Adipocyte (in vitro differentiated cells): ENCODE measurements around the gene PER1.

ENCODE experiments used
- DNase-seq: peaks from one replicate; pipeline ENCODE4 v3.0.0-alpha.2; 2015; ENCODE audit warnings: low read depth
- H3K27me3 ChIP-seq: replicated peaks from 2 replicates; pipeline ENCODE4 v1.7.0; 2013; ENCODE audit warnings: mild to moderate bottlenecking, low read length, moderate library complexity; ENCODE audit not compliant: control insufficient read depth, insufficient read depth
- H3K36me3 ChIP-seq: 2 replicates; pipeline ENCODE4 v1.7.0; 2013; ENCODE audit warnings: low read length, mild to moderate bottlenecking, moderate library complexity; ENCODE audit not compliant: control insufficient read depth, insufficient read depth, severe bottlenecking
- H3K4me1 ChIP-seq: 2 replicates; pipeline ENCODE4 v1.7.0; 2013; ENCODE audit warnings: mild to moderate bottlenecking, low read length, moderate library complexity; ENCODE audit not compliant: control insufficient read depth, insufficient read depth
- H3K4me3 ChIP-seq: 2 replicates; pipeline ENCODE4 v1.7.0; 2013; ENCODE audit warnings: mild to moderate bottlenecking, low read length, moderate library complexity
- H3K9ac ChIP-seq: 2 replicates; pipeline ENCODE4 v1.7.0; 2013; ENCODE audit warnings: mild to moderate bottlenecking, low read length, moderate library complexity
- H3K9me3 ChIP-seq: 2 replicates; pipeline ENCODE4 v1.7.0; 2013; ENCODE audit warnings: mild to moderate bottlenecking, low read length, moderate library complexity; ENCODE audit not compliant: control insufficient read depth

Gene PER1

DNA sequence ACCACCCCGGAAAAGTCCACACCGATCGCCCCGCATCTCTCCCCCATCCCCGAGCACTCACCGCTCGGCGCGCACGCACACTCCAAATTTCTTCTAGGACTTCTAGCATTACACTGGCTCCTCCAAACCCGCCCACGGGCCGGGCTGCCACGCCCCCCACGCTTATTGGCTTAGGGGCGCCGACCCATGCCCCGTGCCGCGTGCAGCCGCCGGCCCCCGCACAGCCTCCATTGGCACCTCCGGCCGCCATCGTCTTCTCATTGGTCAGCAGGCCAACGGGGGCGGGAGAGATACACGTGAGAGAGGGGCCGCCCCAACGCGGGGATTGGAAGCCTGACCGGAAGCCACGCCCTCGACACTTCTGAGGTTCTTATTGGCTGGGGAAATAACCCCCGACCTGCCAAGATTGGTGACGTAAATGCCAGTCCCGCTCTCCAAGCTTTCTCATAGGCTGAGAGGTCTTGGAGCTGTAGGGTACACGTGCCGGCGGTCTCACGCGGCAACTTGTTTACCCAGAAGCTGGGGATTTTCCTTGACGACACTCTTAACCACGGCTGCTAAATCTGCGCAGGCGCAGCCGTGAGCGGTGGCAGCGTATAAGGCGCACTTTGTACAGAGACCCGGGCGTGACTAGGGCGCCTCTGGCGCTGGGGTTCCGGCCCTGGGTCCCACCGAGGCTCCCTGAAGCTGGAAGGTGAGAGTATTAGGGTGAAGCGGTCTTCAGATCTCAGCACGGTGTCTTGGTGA is 4.2 kb upstream of the PER1 start:
- Histone ChIP-seq H3K9ac (peak overlapping the region; percentile 99), H3K4me1 (peaks cover 31% of the 10 kb centered on the region), H3K27me3 (no peaks in the 10 kb centered on the region), H3K4me3 (peak overlapping the region; percentile 93), H3K9me3 (no peaks in the 10 kb centered on the region), H3K36me3 (peaks cover 17% of the 10 kb centered on the region)
- peak; percentile 100 for DNase-seq

DNA sequence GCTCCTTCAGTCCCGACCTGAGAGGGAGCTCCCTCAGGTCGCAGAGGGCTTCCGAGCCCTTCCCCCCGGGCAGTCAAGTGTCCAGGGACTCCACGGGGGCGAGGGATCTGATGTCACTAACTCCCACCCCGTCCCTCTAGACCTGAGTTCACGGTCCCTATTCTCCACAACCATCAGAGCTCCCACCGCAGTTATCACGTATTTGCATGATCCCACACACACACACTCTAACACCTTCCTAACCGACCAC is 3.7 kb upstream of the PER1 start:
- Histone ChIP-seq H3K27me3 (no peaks in the 10 kb centered on the region), H3K4me1 (peaks cover 28% of the 10 kb centered on the region), H3K4me3 (peak overlapping the region; percentile 93), H3K9me3 (no peaks in the 10 kb centered on the region), H3K36me3 (peaks cover 12% of the 10 kb centered on the region), H3K9ac (peak overlapping the region; percentile 99)
- no peak for DNase-seq

DNA sequence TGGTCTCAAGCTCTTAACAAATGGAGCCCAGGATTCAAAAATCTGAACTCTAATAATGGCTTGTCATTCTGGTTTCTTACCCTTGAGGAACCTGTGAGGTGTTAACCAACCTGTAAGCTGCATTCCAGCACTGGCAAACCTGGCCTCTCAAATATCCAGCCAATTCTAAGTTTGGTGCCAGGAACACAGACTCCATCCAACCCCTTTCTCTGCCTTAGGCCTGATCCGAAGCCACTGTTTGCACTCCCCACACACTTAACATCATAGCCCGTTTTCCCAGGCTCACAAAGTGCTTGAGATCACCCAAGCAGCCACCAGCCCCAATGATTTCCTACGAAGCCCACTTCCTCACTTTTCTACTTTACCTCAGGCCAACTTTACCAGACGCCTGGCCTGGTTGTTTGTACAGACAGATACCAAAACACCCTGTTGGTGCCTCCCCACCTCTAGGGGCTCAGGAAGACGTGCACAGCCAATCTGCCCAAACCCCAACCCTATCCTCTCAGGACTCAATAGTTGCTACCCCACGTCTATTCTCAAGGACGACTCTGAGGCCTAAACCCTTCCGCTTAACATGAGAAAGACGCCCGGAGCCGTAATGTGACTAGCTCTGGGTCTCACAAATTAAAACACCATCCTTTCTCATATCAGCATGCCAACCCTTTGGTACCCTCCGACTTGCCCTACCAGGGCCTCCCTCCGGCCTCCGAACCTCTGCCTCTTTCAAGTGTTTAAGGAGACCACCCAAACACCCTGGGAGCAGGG is 3.2 kb upstream of the PER1 start:
- peak; percentile 59 for DNase-seq
- Histone ChIP-seq H3K4me3 (peak overlapping the region; percentile 93), H3K9ac (peak overlapping the region; percentile 99), H3K36me3 (peaks cover 15% of the 10 kb centered on the region), H3K27me3 (no peaks in the 10 kb centered on the region), H3K9me3 (no peaks in the 10 kb centered on the region), H3K4me1 (peaks cover 31% of the 10 kb centered on the region)

DNA sequence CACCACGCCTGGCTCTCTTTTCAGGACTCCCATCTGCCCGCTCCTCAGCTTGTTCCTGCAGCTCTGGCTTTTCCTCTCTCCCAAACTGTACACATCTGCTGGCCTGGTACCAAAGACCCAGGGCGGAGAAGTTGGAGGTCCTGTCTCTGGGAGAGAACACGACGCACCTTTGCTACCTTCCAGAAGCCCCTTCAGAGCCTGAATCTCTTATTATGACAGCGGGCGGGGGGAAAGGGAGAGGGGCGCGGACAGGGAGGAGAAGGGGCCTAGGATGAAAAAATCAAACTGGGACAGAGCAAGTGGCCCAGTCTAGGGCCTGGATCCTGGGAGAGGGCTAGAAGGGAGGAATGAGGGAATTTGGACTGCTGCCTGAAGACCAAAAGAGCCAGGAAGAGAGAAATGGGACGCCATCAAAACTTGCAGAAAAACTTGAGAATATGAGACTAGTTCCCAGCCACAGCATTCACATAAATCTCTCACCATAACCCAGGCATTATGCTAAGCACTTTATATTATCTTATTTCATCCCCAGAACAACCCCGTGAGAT is 2.5 kb upstream of the PER1 start:
- Histone ChIP-seq H3K9ac (peak overlapping the region; percentile 99), H3K27me3 (no peaks in the 10 kb centered on the region), H3K36me3 (peaks cover 16% of the 10 kb centered on the region), H3K9me3 (no peaks in the 10 kb centered on the region), H3K4me3 (peak overlapping the region; percentile 93), H3K4me1 (peaks cover 38% of the 10 kb centered on the region)
- no peak for DNase-seq

DNA sequence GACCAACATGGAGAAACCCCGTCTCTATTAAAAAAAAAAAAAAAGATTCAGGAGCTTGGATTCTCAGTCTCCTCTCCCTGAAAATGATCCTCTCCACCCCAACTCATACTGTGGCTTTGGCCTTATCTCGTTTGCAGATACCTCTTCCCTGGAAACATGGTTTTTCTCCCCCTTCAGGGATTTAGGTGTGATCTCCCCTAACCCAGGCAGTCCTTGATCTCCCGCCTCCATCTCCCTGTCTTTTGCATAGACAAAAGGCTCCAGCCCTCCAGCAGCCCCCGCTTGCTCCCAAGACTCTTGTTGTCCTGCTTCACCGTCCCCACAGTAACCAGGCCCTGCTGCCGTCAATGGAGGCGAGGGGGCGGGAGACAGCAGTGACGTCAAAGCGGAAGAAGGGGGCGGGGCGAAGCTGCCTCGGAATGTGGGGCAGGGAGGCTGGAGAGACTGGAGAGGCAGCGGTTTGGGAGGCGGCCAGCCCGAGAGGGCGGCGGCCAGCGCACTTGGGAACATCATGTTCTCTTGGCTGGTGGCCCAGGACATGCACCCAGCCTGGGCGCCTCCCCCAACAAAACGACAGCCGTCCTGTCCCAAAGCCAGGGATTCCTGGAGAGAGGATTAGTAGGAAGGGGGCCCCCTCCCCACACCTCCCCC is 1.9 kb upstream of the PER1 start:
- Histone ChIP-seq H3K9me3 (no peaks in the 10 kb centered on the region), H3K4me1 (peaks cover 38% of the 10 kb centered on the region), H3K4me3 (peak overlapping the region; percentile 93), H3K9ac (peak overlapping the region; percentile 99), H3K27me3 (no peaks in the 10 kb centered on the region), H3K36me3 (peaks cover 18% of the 10 kb centered on the region)
- peak; percentile 100 for DNase-seq

DNA sequence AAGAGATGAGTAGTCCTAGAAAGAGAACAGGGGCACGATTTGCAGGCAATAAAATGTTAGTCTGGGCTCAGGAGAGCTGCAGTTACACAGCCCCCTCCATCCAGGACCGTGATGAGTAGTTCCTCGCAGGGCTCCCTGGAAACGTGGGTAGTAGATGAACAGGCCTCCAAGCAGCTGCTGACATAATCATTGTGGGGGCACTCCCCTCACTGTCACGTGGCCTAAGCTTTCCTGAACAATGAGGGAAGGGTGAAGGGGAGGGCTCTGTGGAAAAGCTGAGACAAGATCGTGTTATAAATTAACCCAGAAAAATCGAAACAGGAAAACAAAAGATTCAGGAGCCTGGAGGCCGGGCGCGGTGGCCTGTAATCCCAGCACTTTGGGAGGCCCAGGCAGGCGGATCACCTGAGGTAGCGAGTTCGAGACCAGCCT is 1.3 kb upstream of the PER1 start:
- Histone ChIP-seq H3K27me3 (no peaks in the 10 kb centered on the region), H3K4me3 (peak overlapping the region; percentile 93), H3K4me1 (peaks cover 37% of the 10 kb centered on the region), H3K9ac (peak overlapping the region; percentile 97), H3K9me3 (no peaks in the 10 kb centered on the region), H3K36me3 (peaks cover 23% of the 10 kb centered on the region)
- peak; percentile 91 for DNase-seq

DNA sequence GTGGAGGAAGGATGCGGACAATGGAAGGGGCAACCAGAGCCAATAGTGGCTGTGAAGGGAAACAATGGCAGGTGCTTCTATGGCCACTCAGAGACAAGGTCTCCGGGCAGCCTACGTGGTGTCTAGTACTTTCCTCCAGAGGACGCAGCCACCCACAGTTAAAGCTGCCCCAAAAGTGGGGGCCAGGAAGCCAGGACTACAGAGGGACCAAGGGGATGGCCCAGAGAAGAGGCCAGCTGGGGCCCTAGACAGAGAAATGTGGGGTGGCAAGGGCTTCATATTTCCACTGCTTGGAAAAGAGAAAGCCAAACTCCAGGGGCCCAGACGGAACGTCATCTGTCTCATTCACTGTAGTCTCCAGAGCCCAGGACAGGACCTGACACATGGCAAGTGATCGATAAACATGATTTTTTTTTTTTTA is 837 bp upstream of the PER1 start:
- Histone ChIP-seq H3K27me3 (no peaks in the 10 kb centered on the region), H3K36me3 (peaks cover 28% of the 10 kb centered on the region), H3K4me3 (peak overlapping the region; percentile 93), H3K4me1 (peaks cover 34% of the 10 kb centered on the region), H3K9ac (peak overlapping the region; percentile 97), H3K9me3 (no peaks in the 10 kb centered on the region)
- DNase-seq = peak; percentile 45

DNA sequence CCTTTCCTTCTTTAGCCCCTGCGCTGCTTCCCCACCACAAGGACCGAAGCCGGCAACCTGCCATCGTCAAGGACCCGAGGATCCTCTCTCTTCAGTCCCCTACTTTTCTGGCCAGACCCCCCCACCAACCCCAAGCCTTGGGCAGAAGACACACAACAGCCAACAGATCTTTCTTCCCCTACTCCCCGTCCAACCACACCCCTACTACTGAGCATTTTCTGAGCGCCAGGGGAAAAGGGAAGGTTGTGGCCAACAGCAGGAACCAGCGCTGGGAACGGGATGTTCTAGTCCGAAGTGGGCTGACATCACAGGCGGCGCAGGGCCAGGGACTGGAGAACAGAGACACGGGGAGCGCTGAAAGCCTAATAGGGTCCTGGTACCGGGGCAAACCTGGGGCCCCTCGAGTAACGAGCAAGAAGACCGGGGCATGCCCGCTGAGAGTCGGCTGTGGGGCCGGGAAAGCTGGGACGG is 528 bp downstream of the PER1 start:
- Histone ChIP-seq H3K9ac (peak overlapping the region; percentile 97), H3K4me3 (peak overlapping the region; percentile 93), H3K9me3 (no peaks in the 10 kb centered on the region), H3K27me3 (no peaks in the 10 kb centered on the region), H3K36me3 (peaks cover 42% of the 10 kb centered on the region), H3K4me1 (peaks cover 29% of the 10 kb centered on the region)
- peak; percentile 90 for DNase-seq

DNA sequence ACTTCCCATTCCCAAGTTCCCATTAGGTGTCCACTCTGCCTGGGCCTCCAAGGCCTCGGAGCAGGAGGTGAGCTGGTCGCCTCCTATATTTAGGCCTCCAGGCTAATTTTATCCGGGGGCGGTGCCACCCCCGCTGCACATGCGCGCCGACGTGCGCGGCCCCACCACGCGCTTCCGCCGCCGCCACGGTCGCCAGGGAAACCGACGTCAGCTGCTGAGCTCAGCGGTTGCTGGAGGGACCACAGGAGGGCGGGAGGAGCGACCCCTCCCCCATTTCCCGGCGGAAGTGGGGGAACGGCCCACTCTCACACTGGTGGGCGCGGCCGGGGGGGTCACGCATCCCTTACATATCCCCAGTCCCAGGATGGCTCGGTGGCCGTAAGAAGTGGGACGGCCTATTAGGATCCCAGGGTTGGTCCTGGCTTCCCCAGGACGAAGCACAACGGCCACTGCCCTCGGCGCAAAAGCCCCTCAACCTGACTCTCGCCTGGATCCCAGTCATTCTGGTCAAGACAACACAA is 1.0 kb downstream of the PER1 start:
- Histone ChIP-seq H3K9ac (peak overlapping the region; percentile 97), H3K4me1 (peaks cover 29% of the 10 kb centered on the region), H3K4me3 (peak overlapping the region; percentile 93), H3K27me3 (no peaks in the 10 kb centered on the region), H3K36me3 (peaks cover 47% of the 10 kb centered on the region), H3K9me3 (no peaks in the 10 kb centered on the region)
- DNase-seq = peak; percentile 93

DNA sequence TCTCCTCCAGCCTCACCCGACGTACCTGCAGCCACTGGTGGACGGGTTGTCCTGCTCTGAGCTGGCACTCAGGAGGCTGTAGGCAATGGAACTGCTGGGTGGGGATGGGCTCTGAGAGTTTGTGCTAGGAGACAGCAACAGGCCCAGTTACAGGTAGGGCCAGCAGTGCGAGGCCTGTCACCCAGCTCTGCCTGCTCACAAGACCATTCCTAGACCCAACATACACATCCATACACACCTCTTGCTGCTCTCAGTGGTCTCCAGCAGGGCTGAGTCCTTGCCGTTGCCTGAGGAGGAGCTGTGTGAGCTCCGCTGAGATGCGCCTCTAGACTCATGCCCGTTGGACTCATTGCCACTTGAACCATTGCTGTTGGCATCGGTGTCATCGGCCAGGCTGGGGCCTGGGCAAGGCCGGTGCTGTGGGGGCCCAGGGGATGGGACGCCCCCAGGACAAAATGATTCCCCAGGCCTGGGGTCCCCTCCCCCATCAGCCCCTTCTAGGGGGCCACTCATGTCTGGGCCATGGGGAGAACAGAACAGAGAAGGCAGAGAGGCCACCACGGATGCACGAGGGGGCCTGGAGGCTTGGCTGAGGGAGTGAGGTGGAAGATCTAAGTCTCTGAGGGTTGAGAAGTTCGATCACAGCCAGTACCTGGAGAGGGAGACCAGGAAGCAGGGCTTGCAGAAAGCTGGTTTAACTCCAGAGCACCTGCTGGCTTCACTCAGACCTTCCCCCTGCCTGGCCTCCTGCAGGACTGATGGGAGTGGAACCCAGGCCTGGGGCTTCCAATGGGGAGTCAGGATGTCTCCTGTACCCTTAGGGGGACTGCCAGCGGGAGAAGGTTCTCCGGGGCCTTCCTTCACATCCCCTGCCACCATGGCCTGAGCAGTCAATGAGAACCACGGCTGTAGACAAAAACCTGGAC is 1.7 kb downstream of the PER1 start:
- H3K4me1 ChIP-seq = peaks cover 29% of the 10 kb centered on the region
- H3K4me3 ChIP-seq = peak overlapping the region; percentile 93
- H3K9ac ChIP-seq = peak overlapping the region; percentile 97
- no peaks in the 10 kb centered on the region for H3K9me3 ChIP-seq
- DNase-seq = no peak
- H3K27me3 ChIP-seq = no peaks in the 10 kb centered on the region
- peaks cover 54% of the 10 kb centered on the region for H3K36me3 ChIP-seq
